GM18511 (cell line): ENCODE measurements around the gene IL4R.
A peak's percentile ranks its signal among the peaks of the same experiment; 100 is the strongest.
"Not testable (repeated sequence)": the region's sequence is repeated elsewhere in the genome, so short reads cannot be mapped to it uniquely, and the experiment has no call there.

Experiments
- ATAC-seq: cut with Tn5 transposase; IDR thresholded peaks from one replicate; pipeline ENCODE4 v1.9.1; 2021; ENCODE audit warnings: mild to moderate bottlenecking, moderate library complexity; ENCODE audit not compliant: unreplicated experiment

IL4R gene

DNA sequence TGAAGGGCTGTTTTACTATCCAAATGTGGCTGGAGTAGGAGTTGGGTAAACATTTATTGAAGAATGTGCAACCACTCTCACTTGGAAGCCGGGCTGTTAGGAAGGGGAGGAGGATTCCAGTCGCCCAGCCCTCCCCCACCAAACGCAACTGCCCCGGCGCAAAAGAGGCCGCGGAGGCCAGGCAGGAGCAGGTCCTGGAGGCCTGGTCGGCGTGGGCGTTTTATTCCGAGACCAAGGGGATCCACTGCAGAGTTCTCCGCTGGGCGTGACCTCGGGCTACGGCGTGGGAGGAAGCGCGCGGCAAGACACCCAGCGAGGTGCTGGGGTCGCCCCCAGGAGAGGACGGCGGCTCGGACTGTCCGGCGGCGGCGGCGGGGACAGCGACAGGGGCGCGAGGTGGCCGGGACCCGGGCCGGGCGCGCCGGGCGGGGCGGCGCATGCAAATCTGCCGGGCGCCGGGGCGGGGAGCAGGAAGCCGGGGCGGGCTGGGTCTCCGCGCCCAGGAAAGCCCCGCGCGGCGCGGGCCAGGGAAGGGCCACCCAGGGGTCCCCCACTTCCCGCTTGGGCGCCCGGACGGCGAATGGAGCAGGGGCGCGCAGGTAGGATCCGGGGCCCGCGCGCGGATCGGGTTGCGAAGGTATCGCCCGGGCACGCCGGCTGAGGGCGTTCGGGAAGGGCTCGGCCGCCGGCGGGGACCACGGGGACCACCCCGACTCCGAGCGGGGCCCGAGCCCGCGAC lies at the start of gene IL4R:
TSS of gene IL4R (plus strand) at position 553 of the 739 bp plus-strand sequence. CDS start 26,230 bp downstream, outside the sequence.
- peak; percentile 64 for ATAC-seq

DNA sequence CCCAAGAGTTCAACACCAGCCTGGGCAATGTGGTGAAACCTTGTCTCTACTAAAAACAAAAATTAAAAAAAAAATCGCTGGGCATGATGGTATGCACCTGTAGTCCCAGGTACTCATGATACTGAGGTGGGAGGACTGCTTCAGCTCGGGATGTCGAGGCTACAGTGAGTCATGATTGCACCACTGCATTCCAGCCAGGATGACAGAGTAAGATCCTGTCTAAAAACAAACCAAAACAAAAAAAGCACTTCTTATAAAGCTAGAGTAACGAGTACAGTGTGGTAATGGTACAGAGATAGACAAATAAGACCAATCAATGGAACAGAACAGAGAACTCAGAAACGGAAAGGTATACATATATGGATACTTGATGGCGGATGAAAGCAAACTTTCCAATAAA lies 49.6 kb upstream of the IL4R start:
- ATAC-seq: no peak

DNA sequence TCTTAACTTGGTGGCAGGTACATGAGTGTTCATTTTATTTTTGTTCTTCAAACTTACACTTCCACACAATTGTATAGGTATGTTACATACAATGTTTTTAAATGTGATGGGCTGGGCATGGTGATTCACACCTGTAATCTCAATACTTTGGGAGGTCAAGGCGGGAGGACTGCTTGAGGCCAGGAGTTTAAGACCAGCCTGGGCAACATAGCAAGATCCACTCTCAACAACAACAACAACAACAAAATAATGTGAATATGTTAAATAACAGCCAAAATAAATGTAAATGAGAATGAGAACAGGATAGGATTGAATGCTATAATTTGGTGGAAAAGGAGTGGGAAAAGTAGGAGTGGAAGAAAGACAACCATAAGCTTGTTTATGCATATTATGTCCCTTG lies 47.8 kb upstream of the IL4R start:
- ATAC-seq: no peak

DNA sequence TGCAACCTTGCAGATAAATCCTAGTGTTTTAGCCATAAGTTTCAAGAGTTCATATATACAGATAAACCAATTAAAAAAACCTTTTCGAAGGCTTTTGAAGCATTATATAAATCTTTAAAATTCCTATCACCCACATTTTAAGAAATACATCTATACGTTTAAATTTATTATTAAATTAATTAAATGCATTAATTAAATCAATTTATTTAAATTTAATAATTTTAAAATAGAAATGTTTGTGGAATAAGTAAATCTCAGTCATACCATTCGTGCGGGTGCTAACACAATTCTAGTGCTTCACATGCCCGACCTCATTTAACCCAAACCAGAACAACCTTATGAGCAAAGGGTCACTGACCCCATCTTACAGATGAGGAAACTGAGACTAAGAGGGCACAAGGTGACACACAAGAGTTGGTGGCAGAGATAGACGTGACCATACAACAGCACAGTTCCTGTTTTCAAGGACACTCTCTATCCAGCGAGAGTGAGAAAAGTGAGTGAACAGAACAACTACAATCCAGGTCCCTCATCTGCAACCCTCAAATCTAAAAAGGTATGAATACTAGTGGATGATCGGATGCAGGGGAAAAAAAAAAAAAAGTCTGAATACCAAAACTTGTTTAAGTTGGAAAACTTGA lies 46.6 kb upstream of the IL4R start:
- ATAC-seq: no peak

DNA sequence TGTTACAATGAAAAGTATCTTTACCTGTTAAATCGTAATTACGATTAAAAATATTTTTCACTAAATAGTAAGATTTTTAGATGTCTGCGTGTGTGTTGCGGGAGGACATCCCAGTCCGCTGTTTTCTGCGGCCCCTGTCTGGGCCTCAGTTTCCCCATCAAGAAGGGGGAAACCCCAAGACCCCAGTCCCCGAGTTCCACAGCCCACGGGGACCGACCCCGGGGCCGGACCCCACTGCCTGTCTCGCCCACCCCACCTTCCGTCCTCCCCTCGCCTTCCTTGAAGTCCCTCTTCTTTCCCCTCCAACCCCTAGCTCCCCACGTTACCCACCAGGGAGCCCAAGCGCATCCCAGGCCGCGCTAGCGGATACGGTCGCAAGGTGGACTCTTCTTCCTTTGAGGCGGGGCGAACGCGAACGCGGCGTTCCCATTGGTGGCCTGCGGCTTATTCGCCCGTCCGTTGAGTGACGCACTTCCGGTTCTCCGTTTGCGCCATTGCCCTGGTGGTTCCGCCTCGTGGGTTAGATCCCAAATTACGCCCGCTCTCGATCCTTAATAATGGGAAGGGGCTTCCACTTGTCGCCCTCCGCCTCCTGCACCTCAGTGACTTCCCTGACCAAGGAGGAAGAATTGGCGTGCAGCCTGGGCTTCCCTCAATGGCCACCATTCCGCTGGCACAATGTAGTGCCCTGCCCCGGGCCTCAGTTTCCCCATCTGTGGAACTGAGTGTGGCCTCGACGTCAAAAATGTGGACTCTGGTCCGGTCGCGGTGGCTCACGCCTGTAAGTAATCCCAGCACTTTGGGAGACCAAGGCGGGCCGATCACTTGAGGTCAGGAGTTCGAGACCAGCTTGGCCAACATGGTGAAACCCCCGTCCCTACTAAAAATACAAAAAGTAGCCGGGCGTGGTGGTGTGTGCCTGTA lies 45.1 kb upstream of the IL4R start, which contains the start of gene NSMCE1:
TSS of gene NSMCE1 (minus strand) at position 397 of the 924 bp plus-strand sequence. CDS start 11,202 bp downstream, outside the sequence.
- peak; percentile 98 for ATAC-seq

DNA sequence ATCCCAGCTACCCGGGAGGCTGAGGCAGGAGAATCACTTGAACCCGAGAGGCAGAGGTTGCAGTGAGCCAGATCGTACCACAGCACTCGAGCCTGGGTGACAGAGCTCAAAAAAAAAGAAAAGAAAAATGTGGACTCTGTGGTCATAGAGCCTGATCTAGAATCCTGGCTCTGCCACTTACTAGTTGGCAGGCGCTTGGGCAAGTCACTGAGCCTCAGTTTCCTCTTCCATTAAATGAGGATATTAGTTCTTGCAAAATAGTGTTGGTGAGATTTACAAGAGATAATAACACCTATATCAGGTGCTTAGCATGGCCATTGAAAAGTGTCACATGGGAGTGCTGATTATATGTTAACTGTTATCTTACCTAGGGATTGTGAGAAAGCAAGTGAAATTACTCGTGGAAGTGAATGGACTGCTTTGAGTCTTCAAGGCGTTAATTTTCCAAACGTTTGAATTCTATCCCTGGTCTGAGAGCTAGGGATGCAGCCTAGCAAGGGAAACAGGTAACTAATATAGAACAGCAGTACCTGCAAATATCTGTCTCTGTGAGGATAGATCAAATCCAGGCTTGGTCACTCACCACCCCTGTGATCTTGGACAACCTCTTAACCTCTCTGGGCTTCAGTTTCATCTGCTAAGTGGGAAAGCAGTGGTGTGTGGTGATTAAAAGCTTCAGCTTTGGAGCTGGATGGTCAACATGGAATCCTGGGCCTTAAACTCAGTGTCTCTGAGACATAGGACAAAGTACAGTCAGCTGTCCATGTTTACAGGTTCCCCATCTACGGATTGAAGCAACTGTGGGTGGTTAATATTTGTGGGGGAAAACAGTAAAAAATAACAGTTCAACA lies 44.2 kb upstream of the IL4R start:
- ATAC-seq: no peak

DNA sequence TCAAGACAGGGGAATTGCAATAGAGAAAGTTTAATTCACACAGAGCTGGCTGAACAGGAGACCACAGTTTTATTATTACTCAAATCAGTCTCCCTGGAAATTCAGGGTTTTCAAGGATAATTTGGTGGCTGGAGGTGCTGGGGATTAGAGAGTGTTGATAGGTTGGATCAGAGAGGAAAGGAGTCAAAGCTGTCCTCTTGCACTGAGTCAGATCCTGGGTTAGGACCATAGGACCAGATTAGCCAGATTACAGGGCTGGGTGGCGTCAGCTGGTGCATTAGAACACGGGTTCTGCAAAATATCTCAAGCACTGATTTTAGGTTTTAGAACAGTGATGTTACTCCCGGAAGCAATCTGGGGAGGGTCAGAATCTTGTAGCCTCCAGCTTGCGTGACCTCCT lies 43.4 kb upstream of the IL4R start:
- ATAC-seq: no peak

DNA sequence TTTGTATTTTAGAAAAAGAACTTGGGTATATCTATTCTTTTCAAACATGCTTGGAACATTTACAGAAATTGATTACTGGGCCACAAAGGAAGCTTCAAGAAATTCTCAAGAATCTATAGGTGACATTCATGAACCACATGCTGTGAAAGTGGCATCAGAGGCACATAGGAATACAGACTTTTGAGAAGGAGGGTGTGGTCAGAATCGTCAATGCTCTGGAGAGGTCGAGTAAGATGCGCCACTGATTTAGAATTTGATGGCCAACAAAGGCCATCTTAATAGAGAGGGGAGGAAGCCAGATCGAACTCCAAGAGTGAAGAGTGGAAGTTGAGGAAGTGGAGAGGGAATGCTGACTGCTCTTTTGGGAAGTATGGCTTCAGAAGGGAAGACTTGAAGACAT lies 41.7 kb upstream of the IL4R start:
- no peak for ATAC-seq

DNA sequence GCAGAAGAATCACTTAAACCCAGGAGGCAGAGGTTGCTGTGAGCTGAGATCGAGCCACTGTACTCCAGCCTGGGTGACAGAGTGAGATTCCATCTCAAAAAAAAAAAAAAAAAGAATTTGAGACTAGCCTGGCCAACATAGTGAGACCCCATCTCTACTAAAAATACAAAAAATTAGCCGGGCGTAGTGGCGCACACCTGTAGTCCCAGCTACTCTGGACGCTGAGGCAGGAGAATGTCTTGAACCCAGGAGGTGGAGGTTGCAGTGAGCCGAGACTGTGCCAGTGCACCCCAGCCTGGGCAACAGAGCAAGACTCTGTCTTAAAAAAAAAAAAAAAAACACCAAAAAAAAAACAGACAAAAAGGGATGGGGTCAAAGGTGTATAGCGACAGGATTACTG lies 41.1 kb upstream of the IL4R start:
- ATAC-seq: not testable (repeated sequence)

DNA sequence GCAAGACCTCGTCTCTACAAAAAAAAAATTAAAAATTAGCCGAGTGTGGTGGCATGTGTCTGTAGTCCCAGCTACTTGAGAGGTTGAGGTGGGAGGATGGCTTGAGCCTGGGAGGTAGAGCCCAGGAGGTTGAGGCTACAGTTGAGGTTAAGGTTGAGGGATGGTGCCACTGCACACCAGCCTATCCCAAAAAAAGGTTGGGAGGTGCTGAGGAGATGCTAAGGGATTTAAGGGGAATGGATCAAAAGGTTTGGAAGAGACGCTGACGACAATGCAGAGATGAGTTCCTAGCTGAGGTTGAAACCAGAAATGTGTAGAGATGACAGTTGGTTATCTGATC lies 40.5 kb upstream of the IL4R start:
- no peak for ATAC-seq

DNA sequence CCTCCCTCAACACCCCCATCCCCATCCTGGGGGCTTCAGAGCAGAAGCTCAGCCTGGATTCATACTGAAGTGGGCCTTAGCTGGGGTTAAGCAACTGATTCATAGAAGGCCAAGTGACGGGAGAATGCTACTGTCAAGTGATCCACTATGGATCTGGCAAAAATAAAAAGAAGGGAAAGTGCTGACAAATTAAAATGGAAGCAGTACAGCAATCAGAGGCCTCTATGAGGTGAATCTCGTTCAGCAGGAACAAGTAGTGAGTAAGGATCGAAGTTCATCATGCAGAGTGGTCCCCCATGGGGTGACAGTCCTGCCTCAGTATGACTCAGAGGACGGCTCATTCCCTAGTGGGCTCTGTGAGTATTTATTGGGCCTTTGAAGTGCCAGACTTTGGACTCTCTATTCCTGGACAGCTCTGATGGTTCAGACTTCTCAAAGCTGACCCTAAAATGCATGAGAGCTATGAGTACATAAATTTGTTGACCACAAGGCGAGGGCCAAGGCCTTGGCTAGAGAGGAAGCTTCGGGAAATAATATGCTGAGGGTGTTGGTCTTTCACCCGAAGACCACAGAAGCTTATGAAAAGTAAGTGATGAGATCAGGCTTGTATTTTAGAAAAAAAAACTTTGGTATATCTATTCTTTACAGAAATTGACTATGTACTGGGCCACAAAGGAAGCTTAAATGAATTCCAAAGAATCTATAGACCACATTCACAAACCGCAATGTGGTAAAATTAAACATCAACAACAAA lies 39.9 kb upstream of the IL4R start:
- ATAC-seq: no peak

DNA sequence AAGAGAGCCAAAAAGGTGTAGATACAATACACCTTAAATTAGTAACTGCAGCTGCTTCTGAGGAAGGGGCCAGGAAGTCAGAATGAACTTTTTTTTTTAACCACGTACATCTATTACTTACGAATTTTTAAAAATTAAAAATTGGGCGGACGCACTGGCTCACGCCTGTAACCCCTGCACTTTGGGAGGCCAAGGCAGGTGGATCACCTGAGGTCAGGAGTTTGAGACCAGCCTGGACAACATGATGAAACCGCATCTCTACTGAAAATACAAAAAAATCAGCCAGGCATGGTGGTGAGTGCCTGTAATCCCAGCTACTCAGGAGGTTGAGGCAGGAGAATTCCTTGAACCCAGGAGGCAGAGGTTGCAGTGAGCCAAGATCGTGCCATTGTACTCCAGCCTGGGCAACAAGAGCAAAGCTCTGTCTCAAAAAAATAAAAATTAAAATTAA lies 39.3 kb upstream of the IL4R start:
- ATAC-seq: not testable (repeated sequence)

DNA sequence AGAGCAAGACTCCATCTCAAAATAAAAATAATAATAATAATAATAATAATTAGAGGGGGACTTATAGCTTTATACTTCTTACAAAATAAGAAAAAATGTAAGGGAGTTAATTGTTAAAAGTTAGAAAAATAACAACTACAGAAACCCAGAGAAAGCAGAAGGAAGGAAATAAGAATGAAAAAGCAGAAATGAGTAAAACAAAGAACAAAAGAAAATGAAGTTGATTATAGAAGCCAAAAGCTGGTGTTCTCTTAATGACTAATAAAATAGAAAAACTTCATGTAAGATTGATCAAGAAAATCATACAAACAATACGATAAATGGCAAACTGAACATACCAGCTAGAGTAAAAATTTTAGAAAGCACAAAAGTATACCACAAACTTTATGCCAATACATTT lies 38.4 kb upstream of the IL4R start:
- no peak for ATAC-seq

DNA sequence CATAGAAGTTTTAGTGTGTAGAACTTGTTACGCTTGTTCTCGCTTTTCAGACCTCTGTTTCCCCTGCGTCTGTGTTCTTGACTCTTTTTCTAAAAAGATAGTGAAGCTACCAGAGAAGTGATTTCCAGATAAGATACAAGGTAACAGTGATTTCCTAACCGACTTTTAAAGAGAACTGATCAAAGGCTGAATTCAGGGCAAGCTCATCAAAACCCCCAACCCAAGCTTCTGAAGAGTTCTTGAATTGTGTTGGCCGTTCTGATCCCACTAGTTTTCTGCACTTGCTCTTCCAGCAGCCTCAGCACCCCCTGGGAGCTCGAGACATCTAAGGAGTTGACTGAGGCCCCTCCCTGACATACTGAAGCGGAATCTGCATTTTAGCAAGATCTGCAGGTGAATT lies 32.5 kb upstream of the IL4R start:
- no peak for ATAC-seq

DNA sequence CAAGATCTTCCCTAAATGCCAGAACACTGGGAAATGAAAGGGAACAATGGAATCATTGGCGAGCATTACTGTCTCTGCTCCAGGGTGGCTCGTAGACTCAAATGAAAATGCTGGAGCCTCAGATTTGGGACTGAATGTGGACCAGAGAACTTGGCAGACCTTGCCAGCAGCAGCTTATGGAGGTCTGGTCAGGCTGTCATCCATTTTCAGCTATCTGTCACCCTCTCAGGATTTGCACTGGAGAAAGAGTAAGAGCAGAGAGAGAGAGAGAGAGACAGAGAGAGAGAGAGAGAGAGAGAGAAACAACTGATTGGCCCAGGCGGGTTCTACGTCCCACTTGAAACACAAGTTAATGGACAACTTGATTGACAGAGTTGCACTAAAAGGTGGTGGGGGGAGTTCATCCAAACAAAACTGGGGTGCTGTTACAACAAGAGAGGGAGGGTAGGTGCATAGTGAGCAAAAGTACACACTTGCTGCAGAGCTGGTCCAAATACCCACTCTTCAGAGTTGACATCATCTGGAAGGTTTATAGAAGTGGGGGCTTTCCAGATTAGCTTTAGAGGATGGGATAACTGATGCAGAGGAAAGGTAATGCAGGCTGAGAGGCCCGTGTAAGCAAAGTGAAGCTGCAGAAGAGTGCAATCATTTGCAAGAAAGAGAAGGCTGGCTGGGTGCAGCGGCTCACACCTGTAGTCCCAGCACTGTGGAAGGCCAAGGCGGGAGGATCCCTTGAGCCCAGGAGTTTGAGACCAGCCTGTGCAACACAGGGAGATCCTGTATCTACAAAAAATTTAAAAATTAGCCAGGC lies 28.7 kb upstream of the IL4R start:
- ATAC-seq: no peak

DNA sequence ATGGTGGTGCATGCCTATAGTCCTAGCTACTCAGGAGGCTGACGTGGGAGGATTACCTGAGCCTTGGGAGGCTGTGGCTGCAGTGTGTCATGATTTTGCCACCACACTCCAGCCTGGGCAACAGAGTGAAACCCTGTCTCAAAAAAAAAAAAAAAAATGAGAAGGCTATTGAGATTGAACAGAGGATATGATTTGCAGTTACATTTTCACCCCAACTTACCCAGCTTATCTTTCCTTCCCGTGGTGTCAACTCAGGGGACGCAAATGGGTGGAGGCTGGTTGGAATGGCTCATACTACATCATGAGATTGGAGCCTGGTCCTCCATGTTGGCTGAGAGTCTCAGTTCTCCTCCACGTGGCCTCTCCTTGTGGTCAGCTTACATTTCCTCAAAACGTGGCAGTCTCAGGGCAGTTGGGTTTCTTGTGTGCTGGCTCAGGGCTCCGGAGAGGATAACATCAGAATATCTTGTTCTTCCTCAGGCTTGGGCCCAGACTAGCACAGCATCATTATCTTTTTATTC lies 28.0 kb upstream of the IL4R start:
- ATAC-seq: no peak

DNA sequence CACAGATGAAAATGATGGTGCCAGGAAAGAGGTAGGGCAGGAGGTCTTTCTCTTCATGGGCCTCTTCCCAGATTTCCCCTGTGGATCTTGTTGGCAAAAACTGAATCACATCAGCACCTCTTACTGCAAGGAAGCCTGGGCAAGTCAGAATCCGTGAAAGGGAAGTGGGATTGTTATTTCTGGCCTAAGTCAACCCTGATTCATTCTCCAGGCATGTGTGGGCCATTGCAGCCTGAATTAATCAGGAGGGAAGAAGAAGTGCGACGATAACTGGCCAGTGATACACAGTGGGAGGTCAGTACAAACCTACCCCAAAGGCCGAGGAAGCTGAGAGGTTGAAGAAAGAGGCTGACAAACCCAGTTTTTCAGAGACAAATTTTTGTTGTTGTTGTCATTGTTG lies 27.3 kb upstream of the IL4R start:
- ATAC-seq: no peak

DNA sequence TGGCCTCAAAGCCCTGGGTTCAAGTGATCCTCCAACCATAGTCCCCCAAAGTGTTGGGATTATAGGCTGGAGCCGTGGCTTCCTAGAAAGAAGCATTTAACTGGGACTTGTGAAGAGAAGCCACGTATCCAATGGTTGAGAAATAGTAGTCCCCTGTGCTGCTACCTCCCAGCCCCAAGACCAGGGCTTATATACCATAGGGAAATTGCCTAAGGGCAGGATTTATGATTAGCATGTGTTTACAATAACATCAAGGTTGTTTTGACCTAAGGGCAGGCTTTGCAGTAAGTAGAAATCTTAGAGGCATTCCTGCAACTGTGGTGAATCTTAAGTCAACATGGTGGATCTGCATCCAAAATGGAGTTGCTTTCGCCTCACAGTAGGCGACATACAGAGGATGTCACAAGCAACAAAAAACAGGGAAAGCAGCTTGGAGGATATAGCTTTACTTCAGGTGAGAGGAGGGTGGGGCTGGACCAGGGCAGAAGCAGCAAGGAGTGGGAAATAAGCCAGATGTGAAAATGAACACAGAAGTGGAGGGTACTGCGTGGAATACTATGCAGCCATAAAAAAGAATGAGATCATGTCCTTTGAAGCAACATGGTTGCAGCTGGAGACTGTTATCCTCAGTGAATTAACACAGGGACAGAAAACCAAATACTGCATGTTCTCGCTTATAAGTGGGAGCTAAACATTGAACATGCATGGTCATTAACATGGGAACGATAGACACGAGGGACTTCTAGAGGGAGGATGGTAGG lies 26.5 kb upstream of the IL4R start:
- ATAC-seq: no peak
